H1 (cell line): Measurements from ENCODE around the gene ABL1. TPM values are rescaled to one million over a fixed set of nuclear protein-coding genes. Genes with fewer than 3 reads are reported as not detected.

Experiments used
- CTCF ChIA-PET: fragments of 300-600 bp; sonication (Branson Sonifier 250); formaldehyde crosslinking; loops from one replicate; lab custom pipeline; 2021; ENCODE audit not compliant: partially characterized antibody; lab: Charles Lee
- POLR2A ChIA-PET: fragments of 300-600 bp; sonication (Branson Sonifier 250); formaldehyde crosslinking; loops from one replicate; lab custom pipeline; 2021; ENCODE audit warnings: inconsistent platforms; ENCODE audit not compliant: partially characterized antibody; lab: Charles Lee
- DNase-seq, 2 experiments: peaks; one replicate each; pipeline versions ENCODE4 v3.0.0 to v3.0.0-alpha.2; 2010 to 2022; ENCODE audit warnings: low spot score in 2 of 2, low read depth in 1 of 2, mixed read lengths in 1 of 2
- FAIRE-seq: peaks from 2 replicates; lab custom pipeline; 2011; peaks lifted over from hg19 to GRCh38; lab: Jason Lieb, UNC
- H2AFZ ChIP-seq: 2 replicates; pipeline ENCODE4 v1.8.1; 2012; ENCODE audit warnings: low read length, inconsistent platforms
- H2AK5ac ChIP-seq: 2 replicates; pipeline ENCODE4 v1.6.1; 2013; ENCODE audit warnings: low read depth, low read length
- H2BK120ac ChIP-seq: replicated peaks from 2 replicates; pipeline ENCODE3; 2013; ENCODE audit warnings: low read depth, low read length, inconsistent platforms
- H2BK12ac ChIP-seq: 2 replicates; pipeline ENCODE4 v1.6.1; 2013; ENCODE audit warnings: low read depth, low read length
- H2BK15ac ChIP-seq: 2 replicates; pipeline ENCODE4 v1.6.1; 2013; ENCODE audit warnings: low read length
- H2BK20ac ChIP-seq: 2 replicates; pipeline ENCODE4 v1.6.1; 2013; ENCODE audit warnings: low read length
- H2BK5ac ChIP-seq: 2 replicates; pipeline ENCODE4 v1.6.1; 2013; ENCODE audit warnings: low read depth, low read length
- H3K14ac ChIP-seq: 2 replicates; pipeline ENCODE4 v1.6.1; 2013; ENCODE audit warnings: inconsistent platforms; ENCODE audit not compliant: insufficient read length
- H3K18ac ChIP-seq: 2 replicates; pipeline ENCODE4 v1.6.1; 2013; ENCODE audit warnings: low read length; ENCODE audit errors: extremely low read depth
- H3K23ac ChIP-seq: 2 replicates; pipeline ENCODE4 v1.6.1; 2013; ENCODE audit warnings: inconsistent platforms; ENCODE audit not compliant: insufficient read length
- H3K23me2 ChIP-seq: 2 replicates; pipeline ENCODE4 v1.6.1; 2013; ENCODE audit warnings: low read depth, low read length
- H3K27ac ChIP-seq: 2 replicates; pipeline ENCODE4 v1.6.1; 2011; ENCODE audit warnings: low read depth, low read length, inconsistent platforms
- H3K27me3 ChIP-seq, 4 experiments: replicated peaks in 1 of 4; 1 replicate in 1 of 4; 2 replicates in 3 of 4; pipeline versions ENCODE4 v1.6.1 to v1.8.1; 2011 to 2013; ENCODE audit warnings: low read length in 3 of 4, mild to moderate bottlenecking in 3 of 4, inconsistent platforms in 2 of 4, mixed read lengths in 2 of 4, moderate library complexity in 1 of 4; ENCODE audit not compliant: control insufficient read depth in 3 of 4, insufficient read depth in 3 of 4; ENCODE audit errors: extremely low read depth in 1 of 4
- H3K36me3 ChIP-seq, 4 experiments: 2 replicates each; pipeline versions ENCODE4 v1.6.1 to v1.8.1; 2011 to 2013; ENCODE audit warnings: mild to moderate bottlenecking in 4 of 4, low read length in 3 of 4, moderate library complexity in 2 of 4, control low read depth in 1 of 4, inconsistent platforms in 1 of 4; ENCODE audit not compliant: insufficient read depth in 4 of 4, control insufficient read depth in 2 of 4
- H3K4ac ChIP-seq: replicated peaks from 2 replicates; pipeline ENCODE3; 2013; ENCODE audit warnings: low read length, low read depth, mixed read lengths, inconsistent platforms; ENCODE audit not compliant: insufficient read length
- H3K4me1 ChIP-seq, 4 experiments: replicated peaks in 1 of 4; 1 replicate in 1 of 4; 2 replicates in 3 of 4; pipeline versions ENCODE4 v1.6.1 to v1.8.1; 2011 to 2013; ENCODE audit warnings: low read length in 3 of 4, inconsistent platforms in 2 of 4, mixed read lengths in 1 of 4; ENCODE audit not compliant: insufficient read depth in 4 of 4, control insufficient read depth in 3 of 4
- H3K4me2 ChIP-seq, 2 experiments: 2 replicates each; pipeline versions ENCODE4 v1.6.1 to v1.8.1; 2011 to 2013; ENCODE audit warnings: low read depth in 2 of 2, low read length in 2 of 2, control low read depth in 1 of 2, inconsistent platforms in 1 of 2, mild to moderate bottlenecking in 1 of 2; ENCODE audit not compliant: insufficient read depth in 1 of 2
- H3K4me3 ChIP-seq, 4 experiments: fragments of 200-600, 300-600 bp in 1 of 4; sonication (generic), shearing (Covaris generic), sonication (Bioruptor Twin) in 1 of 4; 2 replicates each; pipeline versions ENCODE4 v1.5.1 to v1.8.1; 2011 to 2016; ENCODE audit warnings: low read length in 4 of 4, low read depth in 3 of 4, control low read depth in 2 of 4, inconsistent platforms in 2 of 4, mild to moderate bottlenecking in 2 of 4, mixed read lengths in 1 of 4, moderate library complexity in 1 of 4; ENCODE audit not compliant: insufficient read depth in 2 of 4; ENCODE audit errors: extremely low read depth in 1 of 4
- H3K56ac ChIP-seq: replicated peaks from 2 replicates; pipeline ENCODE3; 2013; ENCODE audit warnings: low read depth, mild to moderate bottlenecking, mixed read lengths, low read length, inconsistent platforms; ENCODE audit not compliant: insufficient read length
- H3K79me1 ChIP-seq: 2 replicates; pipeline ENCODE4 v1.6.1; 2013; ENCODE audit warnings: low read depth, low read length, control low read depth
- H3K79me2 ChIP-seq, 2 experiments: 2 replicates each; pipeline versions ENCODE4 v1.6.1 to v1.8.1; 2012 to 2013; ENCODE audit warnings: low read length in 2 of 2, mild to moderate bottlenecking in 2 of 2, inconsistent platforms in 1 of 2; ENCODE audit not compliant: insufficient read depth in 2 of 2, control insufficient read depth in 1 of 2
- H3K9ac ChIP-seq, 4 experiments: replicated peaks in 1 of 4; 1 replicate in 1 of 4; 2 replicates in 3 of 4; pipeline versions ENCODE4 v1.6.1 to v1.8.1; 2011 to 2013; ENCODE audit warnings: low read depth in 3 of 4, low read length in 3 of 4, control low read depth in 2 of 4, mild to moderate bottlenecking in 2 of 4, moderate library complexity in 2 of 4, inconsistent platforms in 1 of 4; ENCODE audit errors: extremely low read depth in 1 of 4
- H3K9me3 ChIP-seq, 2 experiments: 2 replicates each; pipeline versions ENCODE4 v1.6.1 to v1.8.1; 2012 to 2013; ENCODE audit warnings: mild to moderate bottlenecking in 2 of 2, moderate library complexity in 2 of 2, control low read depth in 1 of 2, inconsistent platforms in 1 of 2, low read depth in 1 of 2, low read length in 1 of 2, mixed read lengths in 1 of 2; ENCODE audit not compliant: insufficient read depth in 2 of 2
- H4K20me1 ChIP-seq, 2 experiments: replicated peaks in 1 of 2; 2 replicates each; pipeline versions ENCODE3 to v1.8.1; 2011 to 2013; ENCODE audit warnings: inconsistent platforms in 2 of 2, low read length in 2 of 2, mild to moderate bottlenecking in 1 of 2; ENCODE audit not compliant: insufficient read depth in 2 of 2, control insufficient read depth in 1 of 2
- H4K5ac ChIP-seq: 2 replicates; pipeline ENCODE4 v1.6.1; 2013; ENCODE audit warnings: low read length, low read depth, mixed read lengths, inconsistent platforms; ENCODE audit not compliant: insufficient read length
- H4K8ac ChIP-seq: 2 replicates; pipeline ENCODE4 v1.8.0; 2013; ENCODE audit warnings: mild to moderate bottlenecking, moderate library complexity, low read length, inconsistent platforms; ENCODE audit not compliant: insufficient read depth; ENCODE audit errors: extremely low read depth
- H4K91ac ChIP-seq: replicated peaks from 2 replicates; pipeline ENCODE3; 2013; ENCODE audit warnings: low read length, mixed read lengths, inconsistent platforms; ENCODE audit not compliant: insufficient read length
- BACH1 ChIP-seq: IDR thresholded peaks from 2 replicates; pipeline ENCODE4 v1.6.1; 2012; ENCODE audit warnings: low read length, improper control_type of control experiment
- BRCA1 ChIP-seq: IDR thresholded peaks from 2 replicates; pipeline ENCODE4 v1.6.1; 2012; ENCODE audit warnings: low read depth, low read length, improper control_type of control experiment
- EP300 ChIP-seq, 2 experiments: IDR thresholded peaks; 1 replicate in 1 of 2; 2 replicates in 1 of 2; pipeline ENCODE4 v1.6.1; 2011 to 2012; ENCODE audit warnings: low read depth in 2 of 2, low read length in 2 of 2, mild to moderate bottlenecking in 2 of 2, borderline replicate concordance in 1 of 2, inconsistent platforms in 1 of 2, moderate library complexity in 1 of 2
- JUND ChIP-seq: IDR thresholded peaks from 2 replicates; pipeline ENCODE4 v1.6.1; 2011; ENCODE audit warnings: mild to moderate bottlenecking, improper control_type of control experiment, low read length
- NRF1 ChIP-seq: IDR thresholded peaks from 2 replicates; pipeline ENCODE4 v1.6.1; 2011; ENCODE audit warnings: mild to moderate bottlenecking, low read depth, low read length, improper control_type of control experiment
- PHF8 ChIP-seq: fragments of 200-600 bp; sonication (generic); conservative IDR thresholded peaks from 2 replicates; pipeline ENCODE4 v1.7.1; 2012; ENCODE audit warnings: low read depth, mild to moderate bottlenecking, inconsistent platforms, low read length, moderate library complexity
- RAD21 ChIP-seq, 2 experiments: IDR thresholded peaks in 1 of 2; conservative IDR thresholded peaks in 1 of 2; 2 replicates each; pipeline ENCODE4 v1.6.1; 2011; ENCODE audit warnings: low read depth in 2 of 2, low read length in 2 of 2, improper control_type of control experiment in 1 of 2, inconsistent platforms in 1 of 2, mild to moderate bottlenecking in 1 of 2, moderate library complexity in 1 of 2
- TAF1 ChIP-seq: IDR thresholded peaks from 2 replicates; pipeline ENCODE4 v1.6.1; 2011; ENCODE audit warnings: mild to moderate bottlenecking, low read depth, low read length
- WGBS, 2 experiments: shearing (Covaris generic) in 1 of 2; methylation state at CpG; one replicate each; pipeline versions ENCODE4 v1.1.6 to v1.1.7; 2013 to 2015; ENCODE audit warnings: low lambda C conversion rate in 2 of 2, mixed read lengths in 2 of 2, inconsistent platforms in 1 of 2, low coverage in 1 of 2, missing lambda C conversion rate in 1 of 2; ENCODE audit not compliant: insufficient replicate concordance in 2 of 2, insufficient coverage in 1 of 2, insufficient read length in 1 of 2; ENCODE audit errors: extremely low coverage in 1 of 2, missing lambda C conversion rate in 1 of 2; 5-methylcytosine and 5-hydroxymethylcytosine counted together
- polyA plus RNA-seq, 7 experiments: library from polyadenylated mRNA; depleted of rRNA in 3 of 7; stranded (reverse) in 5 of 7; unstranded in 2 of 7; fragments of >200 nt in 5 of 7; fragments of 200-250 nt in 2 of 7; gene quantifications; 1 replicate in 5 of 7; 2 replicates in 1 of 7; 4 replicates in 1 of 7; pipeline versions ENCODE4 v1.2.1 to v1.2.3, GENCODE V29; 2011 to 2013; ENCODE audit warnings: missing spikeins in 2 of 7, mixed read lengths in 2 of 7
- total RNA-seq: library from RNA; stranded (reverse); fragmentation: NEBNext Ultra II Directional; extraction: Animal tissue kit (Norgen Biotek cat#: 25700); gene quantifications from 2 replicates; pipeline ENCODE4 v1.2.1, GENCODE V29; 2021

ABL1 gene
- total and polyA plus RNA-seq, 2 of the 8 experiments (the other 6 are each of a cell fraction or from before 2014, with no cell fraction given): 35.3 to 104 TPM

DNA sequence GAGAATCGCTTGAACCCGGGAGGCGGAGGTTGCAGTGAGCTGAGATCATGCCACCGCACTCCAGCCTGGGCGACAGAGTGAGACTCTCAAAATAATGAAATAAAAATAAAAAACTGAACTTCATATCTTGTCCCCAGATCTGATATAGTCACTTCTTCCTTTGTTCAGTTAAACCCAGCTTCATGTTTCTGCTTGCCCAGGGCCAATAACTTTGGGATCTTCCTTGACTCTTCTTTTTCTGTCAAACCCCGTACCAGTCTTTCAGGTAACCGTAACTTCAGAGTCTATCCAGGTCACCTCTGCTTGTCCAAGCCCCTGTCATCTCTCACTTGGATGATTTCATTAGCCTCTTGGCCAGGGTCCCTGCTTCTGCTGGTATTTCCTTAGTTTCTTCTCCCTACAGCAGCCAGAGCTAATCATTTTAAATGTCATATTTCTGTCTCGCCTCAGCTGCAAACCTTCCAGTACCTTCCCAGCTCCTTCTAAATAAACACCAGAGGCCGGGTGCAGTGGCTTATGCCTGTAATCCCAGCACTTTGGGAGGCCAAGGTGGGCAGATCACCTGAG is 19.7 kb upstream of the ABL1 start:
- TF ChIP-seq EP300 (IDR thresholded peaks at IDR 0.05; ENCODE audit: borderline replicate concordance in 1 of 2, low read depth in 2 of 2, low read length in 2 of 2) (no peak), PHF8 (no peak), BRCA1 (no peak), RAD21 (IDR thresholded peaks at IDR 0.05 in 1 of 2, conservative IDR thresholded peaks at IDR 0.05 in 1 of 2; ENCODE audit: low read depth in 2 of 2, low read length in 2 of 2) (no peak), TAF1 (no peak), BACH1 (no peak), JUND (no peak), NRF1 (no peak)
- Histone ChIP-seq H3K4ac (no peak overlapping the region), H4K91ac (peak overlapping the region; percentile 40), H3K4me3 (no peak overlapping the region), H2BK15ac (no peak overlapping the region), H4K5ac (no peak overlapping the region), H3K23me2 (no peaks in the 10 kb centered on the region), H2BK120ac (no peak overlapping the region), H2AK5ac (no peak overlapping the region), H3K27me3 (no peaks in the 10 kb centered on the region), H3K79me2 (peaks cover 0 to 11% of the 10 kb centered on the region in 2 experiments; a peak in 2 of 4 replicates), H3K27ac (no peak overlapping the region), H4K8ac (no peak overlapping the region), H3K4me2 (no peak overlapping the region), H2AFZ (no peak overlapping the region), H3K4me1 (peaks cover 0 to 2% (median 0%) of the 10 kb centered on the region in 4 experiments; a peak in 1 of 7 replicates), H3K9ac (no peak overlapping the region), H2BK20ac (no peak overlapping the region), H3K56ac (no peak overlapping the region), H3K18ac (no peak overlapping the region), H3K9me3 (peaks cover 0 to under 1% of the 10 kb centered on the region in 2 experiments; a peak in 1 of 4 replicates), H4K20me1 (no peaks in the 10 kb centered on the region), H3K14ac (no peak overlapping the region), H3K23ac (no peak overlapping the region), H2BK5ac (no peak overlapping the region), H3K36me3 (no peaks in the 10 kb centered on the region; a peak in 1 of 8 replicates), H3K79me1 (peaks cover 4% of the 10 kb centered on the region; the same call in 1 of the 2 replicates), H2BK12ac (no peak overlapping the region)
- WGBS, 2 experiments: 93% methylated on average over 9 of the region's 9 CpGs; no CpG with 5 or more reads in 1 of the 2 experiments
- FAIRE-seq (no peak), DNase-seq (no peak)
- POLR2A ChIA-PET: interaction anchor here (1.9 kb wide), 1 partner anchor 10 kb away, joined by 13 read pairs; no protein-coding TSS in a partner anchor
- CTCF ChIA-PET: interaction anchor here (0.8 to 3.3 kb wide), 8 partner anchors 9 to 116 kb away, joined by 3 to 10 read pairs (median 5); no protein-coding TSS in a partner anchor
